ENCODE measurements around the gene CNIH3.
"Not testable (repeated sequence)": the region's sequence is repeated elsewhere in the genome, so short reads cannot be mapped to it uniquely, and the experiment has no call there.

Gene CNIH3

GRCh38 chr1:224643653-224644052, 27.5 kb downstream of the CNIH3 start:
- no peak for DNase-seq (ENCODE audit: low spot score)

DNA sequence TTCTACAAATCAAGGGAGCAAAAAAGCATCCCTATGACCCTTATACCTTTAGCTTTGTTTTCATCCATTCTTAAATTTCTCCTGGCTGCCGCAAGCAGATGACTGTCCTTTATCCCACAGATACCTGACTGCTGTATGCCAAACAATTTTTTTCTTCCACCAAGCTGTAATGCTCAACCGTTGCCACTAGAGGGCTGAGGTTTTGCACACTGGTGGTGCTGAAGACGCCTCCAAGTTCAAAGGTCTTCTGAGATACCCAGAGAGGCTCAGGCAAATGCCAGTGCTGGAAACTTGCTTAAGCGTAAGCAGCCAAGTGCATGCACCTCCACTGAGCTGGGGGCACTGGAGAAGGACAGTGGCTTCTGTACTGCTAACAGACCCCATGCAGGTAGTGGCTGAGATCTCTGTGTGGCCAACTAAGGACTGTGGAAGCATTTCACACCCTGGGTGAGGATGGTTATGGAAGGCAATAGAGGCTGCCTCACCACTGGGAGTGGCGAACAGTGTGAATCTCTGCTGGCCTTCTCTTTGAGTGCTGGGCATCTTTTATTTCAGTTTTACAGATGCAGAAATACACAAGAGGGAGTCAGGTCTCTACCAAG, 28.5 kb downstream of the CNIH3 start:
- peak; percentile 44 for DNase-seq (ENCODE audit: low spot score)

DNA sequence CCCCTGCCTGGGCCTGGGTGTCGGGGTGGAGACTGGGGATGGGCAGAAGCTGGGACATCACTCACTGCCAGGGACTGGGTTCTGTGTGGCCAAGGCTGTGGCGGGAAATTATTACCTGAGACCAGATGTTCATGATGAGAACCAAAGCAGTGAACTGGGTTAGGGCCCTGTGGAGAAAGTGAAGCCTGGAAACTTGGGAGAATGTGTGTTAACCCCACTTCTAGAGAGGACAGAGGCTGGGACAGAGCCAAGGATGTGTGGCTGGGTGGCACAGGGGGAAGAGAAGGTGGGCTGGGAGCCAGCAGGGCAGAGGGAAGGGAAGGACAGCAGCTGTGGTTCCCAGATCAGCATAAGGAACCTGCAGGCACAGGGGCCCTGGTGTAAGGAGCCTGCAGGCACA, 31.3 kb downstream of the CNIH3 start:
- DNase-seq (ENCODE audit: low spot score), result no peak

DNA sequence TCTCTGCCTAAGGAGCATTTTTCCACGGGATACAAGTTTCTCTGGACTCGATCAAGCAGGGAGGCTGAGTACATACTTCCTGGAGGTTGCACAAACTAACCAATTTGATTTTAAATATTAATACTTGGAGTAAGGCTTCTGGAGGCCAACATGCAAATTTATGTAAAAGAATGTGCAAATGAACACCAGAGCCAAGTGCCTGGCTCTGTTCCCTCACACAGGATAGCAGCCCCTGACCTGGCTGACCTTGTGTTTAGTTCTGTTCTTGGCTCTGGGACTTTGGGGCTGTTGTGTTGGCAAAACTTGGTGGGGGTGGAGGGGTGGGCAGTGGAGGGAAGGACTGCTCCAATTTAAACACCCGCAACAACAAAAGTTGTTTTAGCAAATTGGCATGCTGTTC, 34.2 kb downstream of the CNIH3 start:
- no peak for DNase-seq (ENCODE audit: low spot score)

- no peak for DNase-seq (ENCODE audit: low spot score)
Measured at GRCh38 chr1:224651188-224651587, 35.1 kb downstream of the CNIH3 start.

- DNase-seq (ENCODE audit: low spot score), result no peak
Measured at GRCh38 chr1:224656392-224656791, 40.3 kb downstream of the CNIH3 start.

DNA sequence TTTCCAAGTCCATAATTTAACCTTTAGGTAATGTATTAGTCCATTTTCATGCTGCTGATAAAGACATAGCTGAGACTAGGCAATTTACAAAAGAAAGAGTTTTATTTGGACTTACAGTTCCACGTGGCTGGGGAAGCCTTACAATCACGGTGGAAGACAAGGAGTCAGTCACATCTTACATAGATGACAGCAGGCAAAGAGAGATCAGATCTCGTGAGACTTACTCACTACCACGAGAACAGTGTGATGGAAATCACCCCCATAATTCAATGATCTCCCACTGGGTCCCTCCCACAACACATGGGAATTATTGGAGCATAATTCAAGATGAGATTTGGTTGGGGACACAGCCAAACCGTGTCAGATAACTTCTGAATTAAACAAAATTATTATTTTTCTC, 44.0 kb downstream of the CNIH3 start:
- DNase-seq (ENCODE audit: low spot score), result no peak

DNA sequence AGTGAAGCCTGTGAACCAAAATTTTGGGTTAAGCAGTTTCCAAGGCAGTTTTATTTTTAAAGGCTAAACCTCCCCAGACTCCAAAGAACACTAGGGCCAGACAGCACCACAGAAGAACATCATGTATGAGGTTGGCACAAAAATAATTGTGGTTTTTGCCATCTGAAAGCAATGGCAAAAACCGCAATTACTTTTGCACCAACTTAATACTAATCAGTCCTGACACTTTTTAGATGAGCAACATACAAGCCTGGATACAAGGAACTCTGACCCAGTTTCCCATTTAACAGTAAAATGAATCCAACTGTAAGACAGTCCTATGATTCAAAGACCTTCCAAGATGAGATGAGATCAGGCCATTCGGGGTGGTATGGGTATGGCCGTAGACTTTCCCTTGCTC, 46.8 kb downstream of the CNIH3 start:
- DNase-seq (ENCODE audit: low spot score), result no peak

- DNase-seq (ENCODE audit: low spot score), result no peak
Measured at GRCh38 chr1:224665016-224665415, 48.9 kb downstream of the CNIH3 start.

- DNase-seq (ENCODE audit: low spot score), result no peak
Measured at GRCh38 chr1:224666078-224666477, 50.0 kb downstream of the CNIH3 start.

GRCh38 chr1:224666913-224667312, 50.8 kb downstream of the CNIH3 start:
- no peak for DNase-seq (ENCODE audit: low spot score)

- no peak for DNase-seq (ENCODE audit: low spot score)
Measured at GRCh38 chr1:224668984-224669383, 52.9 kb downstream of the CNIH3 start.

GRCh38 chr1:224669403-224669802, 53.3 kb downstream of the CNIH3 start:
- no peak for DNase-seq (ENCODE audit: low spot score)

DNA sequence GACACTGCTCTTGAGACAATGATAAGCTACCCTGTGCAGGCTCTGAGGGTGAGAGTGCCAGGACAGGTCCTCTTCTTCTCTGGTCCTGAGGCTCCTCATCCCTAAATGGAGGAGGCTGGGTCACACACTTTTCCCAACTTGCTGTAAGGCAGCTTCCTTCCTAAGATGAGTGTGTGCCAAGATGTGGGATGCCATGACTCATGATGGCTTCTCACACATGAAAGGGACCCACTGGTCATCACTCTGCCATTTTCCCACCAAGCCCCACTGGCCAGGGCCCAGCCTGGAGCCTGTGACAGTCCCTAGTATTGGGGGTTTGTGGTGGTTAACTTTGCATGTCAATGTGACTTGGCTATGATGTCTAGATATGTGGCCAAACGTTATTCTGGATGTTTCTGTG, 54.4 kb downstream of the CNIH3 start:
- no peak for DNase-seq (ENCODE audit: low spot score)

- DNase-seq (ENCODE audit: low spot score), result no peak
Measured at GRCh38 chr1:224671076-224671475, 55.0 kb downstream of the CNIH3 start.

- no peak for DNase-seq (ENCODE audit: low spot score)
Measured at GRCh38 chr1:224673141-224673540, 57.0 kb downstream of the CNIH3 start.

- no peak for DNase-seq (ENCODE audit: low spot score)
Measured at GRCh38 chr1:224675590-224675989, 59.5 kb downstream of the CNIH3 start.

DNA sequence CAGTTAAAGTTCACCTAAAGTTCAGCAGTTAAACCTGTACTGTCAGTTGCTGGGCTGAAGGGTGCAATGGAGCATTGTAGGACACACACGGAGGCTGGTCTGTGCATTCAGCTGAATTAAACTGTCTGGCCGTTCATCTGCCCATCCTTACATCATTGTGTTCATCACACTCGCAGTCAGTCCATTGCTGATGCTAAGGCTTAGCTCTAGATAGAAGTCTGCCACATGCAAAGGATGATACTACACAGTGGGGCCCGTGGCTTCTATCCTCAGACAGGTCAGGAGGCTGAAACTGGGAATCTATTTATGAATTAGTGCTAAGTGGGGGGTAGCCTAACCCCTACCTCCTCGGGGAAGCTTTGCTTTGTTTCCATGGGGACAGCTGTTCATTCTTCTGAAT, 60.4 kb downstream of the CNIH3 start:
- DNase-seq (ENCODE audit: low spot score), result no peak

DNA sequence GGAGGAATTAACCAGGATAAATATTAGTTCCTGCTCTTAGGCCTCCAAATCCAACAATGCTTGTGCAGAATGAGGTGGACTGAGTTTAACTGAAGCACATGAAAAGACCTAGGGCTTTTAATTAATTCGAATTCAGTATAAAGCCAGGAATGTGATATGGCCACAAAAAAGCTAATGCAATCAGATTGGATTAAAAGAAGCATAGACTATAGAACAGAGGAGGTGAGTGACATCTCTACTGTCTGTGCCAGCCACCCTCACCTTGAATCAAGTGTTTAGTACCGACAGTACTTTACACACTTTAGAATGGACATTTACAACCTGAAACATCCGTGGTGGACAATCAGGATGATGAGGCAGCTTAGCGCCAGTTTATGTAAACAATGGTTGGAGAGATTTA, 62.1 kb downstream of the CNIH3 start:
- no peak for DNase-seq (ENCODE audit: low spot score)

DNA sequence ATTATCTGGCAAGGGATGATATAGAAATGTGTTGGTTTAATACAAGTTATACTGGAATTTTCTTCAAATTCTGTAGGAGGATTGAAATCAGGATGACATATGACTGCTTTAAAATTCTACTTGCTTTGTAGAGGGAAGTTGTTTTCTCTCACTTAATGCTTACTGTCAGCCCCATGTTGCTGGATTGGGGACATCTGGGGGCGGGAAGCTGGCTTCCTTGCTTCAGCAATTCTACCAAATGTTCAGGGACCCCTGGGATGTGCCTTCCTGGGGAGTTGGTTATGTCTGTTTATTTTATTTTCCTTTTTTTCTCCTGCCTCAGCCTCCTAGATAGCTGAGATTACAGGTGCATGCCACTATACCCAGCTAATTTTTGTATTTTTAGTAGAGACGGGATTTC, 63.5 kb downstream of the CNIH3 start:
- no peak for DNase-seq (ENCODE audit: low spot score)

- DNase-seq (ENCODE audit: low spot score), result no peak
Measured at GRCh38 chr1:224681816-224682215, 65.7 kb downstream of the CNIH3 start.

DNA sequence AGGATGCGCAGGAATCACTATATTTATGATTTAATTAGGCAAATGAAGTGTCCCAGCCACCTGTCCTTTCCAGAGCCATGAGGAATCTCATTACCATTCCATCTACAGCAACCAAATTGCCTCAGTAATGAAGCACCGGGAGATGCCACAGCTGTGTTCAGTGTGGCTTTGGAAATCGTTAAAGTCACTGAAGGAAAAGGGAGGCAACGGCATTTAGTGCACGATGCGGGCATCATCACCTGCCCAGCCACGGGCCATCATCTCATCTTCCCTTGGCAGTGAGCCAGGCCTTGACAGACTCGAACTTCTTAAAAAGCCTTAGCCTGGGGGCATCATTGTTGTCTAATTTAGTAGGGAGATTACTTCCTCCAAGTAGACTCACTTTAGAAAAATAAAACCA, 67.8 kb downstream of the CNIH3 start:
- DNase-seq (ENCODE audit: low spot score), result no peak

- DNase-seq (ENCODE audit: low spot score), result no peak
Measured at GRCh38 chr1:224684979-224685425, 68.9 kb downstream of the CNIH3 start.

- DNase-seq (ENCODE audit: low spot score), result not testable (repeated sequence)
Measured at GRCh38 chr1:224686140-224686539, 70.0 kb downstream of the CNIH3 start.

GRCh38 chr1:224687465-224687864, 71.3 kb downstream of the CNIH3 start:
- DNase-seq (ENCODE audit: low spot score), result no peak
